ENCODE results near the gene BCKDHA. TPM values are rescaled to one million over a fixed set of nuclear protein-coding genes. Genes with fewer than 3 reads are reported as not detected.
A peak's percentile ranks its signal among the peaks of the same experiment; 100 is the strongest.

BCKDHA gene
- total RNA-seq (30.0 and 30.7 TPM in 2 replicates), polyA plus RNA-seq (11.2 and 15.1 TPM in 2 replicates), polyA minus RNA-seq (ENCODE audit: low replicate concordance) (7.1 and 19.5 TPM in 2 replicates)
- polyA plus RNA-seq (2012): 20.0 and 22.3 TPM in 2 replicates

- Histone ChIP-seq H3K4me3 (replicated peaks in 1 of 4; ENCODE audit: control extremely low read depth in 1 of 4, insufficient read depth in 1 of 4, low read depth in 3 of 4, low read length in 4 of 4) (peak within 1 kb of the TSS; percentile 87 to 100 (median 89)), H3K4me2 (ENCODE audit: extremely low read depth, insufficient read depth, low read length) (peak within 1 kb of the TSS; percentile 89), H3K4me1 (ENCODE audit: control insufficient read depth, extremely low read depth, insufficient read depth, low read length) (peaks cover 4% of the 10 kb centered on the region), H3K36me3 (ENCODE audit: control insufficient read depth, insufficient read depth, low read length) (no peaks in the 10 kb centered on the region), H4K20me1 (ENCODE audit: control insufficient read depth, extremely low read depth, insufficient read depth, low read length) (no peaks in the 10 kb centered on the region), H3K79me2 (ENCODE audit: control insufficient read depth, insufficient read depth, low read length) (peaks cover 7% of the 10 kb centered on the region), H3K27me3 (ENCODE audit: control insufficient read depth, insufficient read depth, low read length) (no peaks in the 10 kb centered on the region), H3K27ac (ENCODE audit: insufficient read depth, low read length) (peak within 1 kb of the TSS; percentile 96), H2AFZ (ENCODE audit: low read length) (peak within 1 kb of the TSS; percentile 96), H3K9ac (ENCODE audit: insufficient read depth, low read length) (peak within 1 kb of the TSS; percentile 93), H3K9me3 (ENCODE audit: control insufficient read depth, insufficient read depth, low read depth, low read length) (no peaks in the 10 kb centered on the region)
- TF ChIP-seq EZH2 (IDR thresholded peaks at IDR 0.05; ENCODE audit: low read length, missing control alignments): no peak
- DNase-seq (ENCODE audit: low read depth in 2 of 2): peak; percentile 99 to 100
Measured at GRCh38 chr19:41397086-41398049, at the start of gene BCKDHA, which contains the start of gene EXOSC5. Gene BCKDHA, plus strand, starts transcription at chr19:41397818. Its CDS starts 10 bp downstream, at chr19:41397828. Gene EXOSC5, minus strand, starts transcription at chr19:41397359. Its CDS starts 31 bp downstream, at chr19:41397328.

- Histone ChIP-seq H3K27me3 (ENCODE audit: control insufficient read depth, insufficient read depth, low read length) (no peaks in the 10 kb centered on the region), H3K4me1 (ENCODE audit: control insufficient read depth, extremely low read depth, insufficient read depth, low read length) (peaks cover 5% of the 10 kb centered on the region), H3K9me3 (ENCODE audit: control insufficient read depth, insufficient read depth, low read depth, low read length) (no peaks in the 10 kb centered on the region), H3K4me2 (ENCODE audit: extremely low read depth, insufficient read depth, low read length) (peak overlapping the region; percentile 98), H4K20me1 (ENCODE audit: control insufficient read depth, extremely low read depth, insufficient read depth, low read length) (peaks cover 1% of the 10 kb centered on the region), H3K27ac (ENCODE audit: insufficient read depth, low read length) (peak overlapping the region; percentile 56), H3K36me3 (ENCODE audit: control insufficient read depth, insufficient read depth, low read length) (peaks cover 2% of the 10 kb centered on the region), H3K9ac (ENCODE audit: insufficient read depth, low read length) (peak overlapping the region; percentile 69), H3K4me3 (replicated peaks in 1 of 4; ENCODE audit: control extremely low read depth in 1 of 4, insufficient read depth in 1 of 4, low read depth in 3 of 4, low read length in 4 of 4) (peak overlapping the region; percentile 69 to 92 (median 87)), H2AFZ (ENCODE audit: low read length) (peak overlapping the region; percentile 63), H3K79me2 (ENCODE audit: control insufficient read depth, insufficient read depth, low read length) (peaks cover 28% of the 10 kb centered on the region)
- TF ChIP-seq, protein P1, sequence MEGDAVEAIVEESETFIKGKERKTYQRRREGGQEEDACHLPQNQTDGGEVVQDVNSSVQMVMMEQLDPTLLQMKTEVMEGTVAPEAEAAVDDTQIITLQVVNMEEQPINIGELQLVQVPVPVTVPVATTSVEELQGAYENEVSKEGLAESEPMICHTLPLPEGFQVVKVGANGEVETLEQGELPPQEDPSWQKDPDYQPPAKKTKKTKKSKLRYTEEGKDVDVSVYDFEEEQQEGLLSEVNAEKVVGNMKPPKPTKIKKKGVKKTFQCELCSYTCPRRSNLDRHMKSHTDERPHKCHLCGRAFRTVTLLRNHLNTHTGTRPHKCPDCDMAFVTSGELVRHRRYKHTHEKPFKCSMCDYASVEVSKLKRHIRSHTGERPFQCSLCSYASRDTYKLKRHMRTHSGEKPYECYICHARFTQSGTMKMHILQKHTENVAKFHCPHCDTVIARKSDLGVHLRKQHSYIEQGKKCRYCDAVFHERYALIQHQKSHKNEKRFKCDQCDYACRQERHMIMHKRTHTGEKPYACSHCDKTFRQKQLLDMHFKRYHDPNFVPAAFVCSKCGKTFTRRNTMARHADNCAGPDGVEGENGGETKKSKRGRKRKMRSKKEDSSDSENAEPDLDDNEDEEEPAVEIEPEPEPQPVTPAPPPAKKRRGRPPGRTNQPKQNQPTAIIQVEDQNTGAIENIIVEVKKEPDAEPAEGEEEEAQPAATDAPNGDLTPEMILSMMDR (conservative IDR thresholded peaks at IDR 0.05 in 1 of 2, IDR thresholded peaks at IDR 0.05 in 1 of 2; ENCODE audit: low read depth in 1 of 2, low read length in 2 of 2): no peak
- no peak for TF ChIP-seq EZH2 (IDR thresholded peaks at IDR 0.05; ENCODE audit: low read length, missing control alignments)
- peak in 1 of 2 donors; percentile 17 for DNase-seq (ENCODE audit: low read depth in 2 of 2)
Measured at GRCh38 chr19:41350735-41351338, 46.8 kb upstream of the BCKDHA start.

DNA sequence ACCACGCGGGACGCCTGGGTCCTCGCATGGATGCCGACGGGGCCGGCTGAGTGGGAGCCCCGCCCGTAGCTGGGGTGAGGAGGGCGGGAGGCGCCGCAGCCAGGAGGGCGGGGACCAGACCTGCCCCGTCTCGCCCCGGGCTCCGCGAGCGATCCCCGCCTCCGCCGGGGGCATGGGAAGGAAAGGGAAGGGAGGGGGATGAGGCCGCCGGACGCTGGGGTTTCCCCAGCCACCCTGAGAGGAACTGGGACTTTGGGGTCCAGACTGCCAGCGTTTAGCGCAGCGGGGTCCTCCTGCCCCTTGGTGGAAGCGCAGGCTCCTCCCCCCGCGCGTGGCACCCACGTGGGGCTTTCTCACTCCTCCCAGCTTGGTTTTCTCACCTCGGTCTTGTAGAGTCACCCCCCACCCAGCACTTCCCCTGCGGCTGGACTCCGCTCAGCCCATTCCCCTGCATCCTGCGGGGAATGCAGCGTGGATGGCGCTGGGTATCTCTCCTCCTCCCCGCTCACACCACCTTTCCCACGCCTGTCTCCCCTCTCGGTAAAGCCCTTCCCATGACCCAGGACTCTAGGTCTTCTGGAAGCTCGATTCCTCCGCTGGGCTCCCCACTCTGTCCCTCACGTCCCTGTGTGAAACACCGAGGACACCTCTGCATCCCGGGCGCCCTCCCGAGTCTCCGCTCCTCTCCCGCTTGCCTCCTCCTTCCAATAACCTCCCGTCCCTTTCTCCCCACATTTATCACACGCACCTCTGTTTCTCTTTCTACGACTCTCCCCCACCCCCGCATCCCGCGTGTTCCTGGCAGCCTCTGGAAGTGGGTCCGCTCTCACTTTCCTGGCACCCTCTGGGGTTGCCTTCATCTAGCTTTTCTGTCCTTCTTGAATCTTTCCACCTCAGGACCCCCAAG lies 46.0 kb upstream of the BCKDHA start:
- no peaks in the 10 kb centered on the region for H3K27me3 ChIP-seq (ENCODE audit: control insufficient read depth, insufficient read depth, low read length)
- H3K9ac ChIP-seq (ENCODE audit: insufficient read depth, low read length): peak overlapping the region; percentile 69
- TF ChIP-seq, protein P1 (conservative IDR thresholded peaks at IDR 0.05 in 1 of 2, IDR thresholded peaks at IDR 0.05 in 1 of 2; ENCODE audit: low read depth in 1 of 2, low read length in 2 of 2): no peak
- no peak for TF ChIP-seq EZH2 (IDR thresholded peaks at IDR 0.05; ENCODE audit: low read length, missing control alignments)
- H3K36me3 ChIP-seq (ENCODE audit: control insufficient read depth, insufficient read depth, low read length): peaks cover 2% of the 10 kb centered on the region
- H3K4me2 ChIP-seq (ENCODE audit: extremely low read depth, insufficient read depth, low read length): peak overlapping the region; percentile 98
- H4K20me1 ChIP-seq (ENCODE audit: control insufficient read depth, extremely low read depth, insufficient read depth, low read length): peaks cover 1% of the 10 kb centered on the region
- peak overlapping the region; percentile 80 to 92 (median 87) for H3K4me3 ChIP-seq (replicated peaks in 1 of 4; ENCODE audit: control extremely low read depth in 1 of 4, insufficient read depth in 1 of 4, low read depth in 3 of 4, low read length in 4 of 4)
- peaks cover 5% of the 10 kb centered on the region for H3K4me1 ChIP-seq (ENCODE audit: control insufficient read depth, extremely low read depth, insufficient read depth, low read length)
- peak in 1 of 2 donors; percentile 64 for DNase-seq (ENCODE audit: low read depth in 2 of 2)
- peak overlapping the region; percentile 56 for H3K27ac ChIP-seq (ENCODE audit: insufficient read depth, low read length)
- H3K79me2 ChIP-seq (ENCODE audit: control insufficient read depth, insufficient read depth, low read length): peaks cover 28% of the 10 kb centered on the region
- peak overlapping the region; percentile 26 for H2AFZ ChIP-seq (ENCODE audit: low read length)
- H3K9me3 ChIP-seq (ENCODE audit: control insufficient read depth, insufficient read depth, low read depth, low read length): no peaks in the 10 kb centered on the region
